MM.1S (cell line): ENCODE measurements around the gene PCIF1.

ENCODE experiments used
- EZH2 ChIP-seq: fragments of 300-600 bp; sonication (generic); optimal IDR thresholded peaks from 2 replicates; pipeline ENCODE3; 2017; ENCODE audit warnings: low read depth, mild to moderate bottlenecking, antibody characterized with exemption, low read length, mixed read lengths
- EZH2phosphoT487 ChIP-seq: fragments of 300-600 bp; sonication (generic); IDR thresholded peaks from 2 replicates; pipeline ENCODE4 v1.6.1; 2018; ENCODE audit warnings: antibody characterized with exemption, low read length
- TF ChIP-seq, protein P1 (sequence below): fragments of 300-600 bp; sonication (generic); IDR thresholded peaks from 2 replicates; pipeline ENCODE4 v1.5.1; 2016; ENCODE audit warnings: antibody characterized with exemption, low read length, mixed read lengths

DNA sequence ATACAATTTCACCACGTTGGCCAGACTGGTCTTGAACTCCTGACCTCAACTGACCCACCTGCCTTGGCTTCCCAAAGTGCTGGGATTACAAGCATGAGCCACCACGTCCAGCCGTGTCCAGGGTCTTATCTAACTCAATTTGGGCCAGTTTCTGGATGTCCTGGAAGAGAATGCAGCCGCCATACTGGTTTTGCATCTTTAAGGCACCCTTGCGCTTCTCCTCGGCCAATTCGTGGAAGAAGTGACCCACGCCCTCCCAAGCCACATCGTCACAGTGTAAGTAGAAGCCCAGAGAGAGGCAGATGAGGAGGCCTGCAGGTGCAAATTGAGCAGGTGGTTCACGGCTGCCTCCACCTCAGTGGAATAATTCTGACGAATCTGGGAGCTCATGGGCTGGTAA, 41.2 kb downstream of the PCIF1 start:
- TF ChIP-seq, protein P1, sequence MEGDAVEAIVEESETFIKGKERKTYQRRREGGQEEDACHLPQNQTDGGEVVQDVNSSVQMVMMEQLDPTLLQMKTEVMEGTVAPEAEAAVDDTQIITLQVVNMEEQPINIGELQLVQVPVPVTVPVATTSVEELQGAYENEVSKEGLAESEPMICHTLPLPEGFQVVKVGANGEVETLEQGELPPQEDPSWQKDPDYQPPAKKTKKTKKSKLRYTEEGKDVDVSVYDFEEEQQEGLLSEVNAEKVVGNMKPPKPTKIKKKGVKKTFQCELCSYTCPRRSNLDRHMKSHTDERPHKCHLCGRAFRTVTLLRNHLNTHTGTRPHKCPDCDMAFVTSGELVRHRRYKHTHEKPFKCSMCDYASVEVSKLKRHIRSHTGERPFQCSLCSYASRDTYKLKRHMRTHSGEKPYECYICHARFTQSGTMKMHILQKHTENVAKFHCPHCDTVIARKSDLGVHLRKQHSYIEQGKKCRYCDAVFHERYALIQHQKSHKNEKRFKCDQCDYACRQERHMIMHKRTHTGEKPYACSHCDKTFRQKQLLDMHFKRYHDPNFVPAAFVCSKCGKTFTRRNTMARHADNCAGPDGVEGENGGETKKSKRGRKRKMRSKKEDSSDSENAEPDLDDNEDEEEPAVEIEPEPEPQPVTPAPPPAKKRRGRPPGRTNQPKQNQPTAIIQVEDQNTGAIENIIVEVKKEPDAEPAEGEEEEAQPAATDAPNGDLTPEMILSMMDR, result no peak
- TF ChIP-seq EZH2phosphoT487, result no peak
- TF ChIP-seq EZH2, result no peak
